Fibroblast of mammary gland (primary cell): ENCODE results near the gene MEGF6.

Experiments used
- DNase-seq: peaks from one replicate; pipeline ENCODE4 v3.0.0-alpha.2; 2010; ENCODE audit warnings: low read depth
- H3K4me3 ChIP-seq: 2 replicates; pipeline ENCODE4 v1.5.1; 2011; ENCODE audit warnings: low read depth, mild to moderate bottlenecking, low read length, moderate library complexity; ENCODE audit not compliant: control insufficient read depth
- TF ChIP-seq, protein P1 (sequence below): conservative IDR thresholded peaks from 2 replicates; pipeline ENCODE4 v1.5.1; 2011; ENCODE audit warnings: low read depth, low read length, inconsistent platforms; ENCODE audit not compliant: control insufficient read depth, insufficient read depth

The MEGF6 gene

DNA sequence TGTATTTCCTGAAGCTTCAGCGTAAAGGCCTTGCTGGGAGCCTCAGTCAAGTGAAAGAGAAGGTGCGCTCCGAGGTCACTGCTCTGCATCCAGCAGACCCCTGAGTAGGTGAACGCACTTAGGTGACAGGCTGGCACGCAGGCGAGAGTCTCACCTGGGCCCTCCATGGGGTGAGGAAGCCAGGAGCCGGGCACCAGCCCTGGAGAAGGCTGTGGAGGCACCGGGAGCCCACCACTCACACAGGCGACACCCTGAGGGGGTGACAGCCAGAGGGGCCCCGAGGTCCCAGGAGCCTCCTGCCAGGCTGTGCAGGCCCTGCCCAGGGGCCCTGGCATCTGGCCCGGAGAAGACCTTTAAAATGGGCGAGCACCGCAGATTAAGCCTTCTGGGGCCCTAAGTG, 89.2 kb downstream of the MEGF6 start:
- no peak overlapping the region for H3K4me3 ChIP-seq
- TF ChIP-seq, protein P1, sequence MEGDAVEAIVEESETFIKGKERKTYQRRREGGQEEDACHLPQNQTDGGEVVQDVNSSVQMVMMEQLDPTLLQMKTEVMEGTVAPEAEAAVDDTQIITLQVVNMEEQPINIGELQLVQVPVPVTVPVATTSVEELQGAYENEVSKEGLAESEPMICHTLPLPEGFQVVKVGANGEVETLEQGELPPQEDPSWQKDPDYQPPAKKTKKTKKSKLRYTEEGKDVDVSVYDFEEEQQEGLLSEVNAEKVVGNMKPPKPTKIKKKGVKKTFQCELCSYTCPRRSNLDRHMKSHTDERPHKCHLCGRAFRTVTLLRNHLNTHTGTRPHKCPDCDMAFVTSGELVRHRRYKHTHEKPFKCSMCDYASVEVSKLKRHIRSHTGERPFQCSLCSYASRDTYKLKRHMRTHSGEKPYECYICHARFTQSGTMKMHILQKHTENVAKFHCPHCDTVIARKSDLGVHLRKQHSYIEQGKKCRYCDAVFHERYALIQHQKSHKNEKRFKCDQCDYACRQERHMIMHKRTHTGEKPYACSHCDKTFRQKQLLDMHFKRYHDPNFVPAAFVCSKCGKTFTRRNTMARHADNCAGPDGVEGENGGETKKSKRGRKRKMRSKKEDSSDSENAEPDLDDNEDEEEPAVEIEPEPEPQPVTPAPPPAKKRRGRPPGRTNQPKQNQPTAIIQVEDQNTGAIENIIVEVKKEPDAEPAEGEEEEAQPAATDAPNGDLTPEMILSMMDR = no peak
- DNase-seq = no peak

DNA sequence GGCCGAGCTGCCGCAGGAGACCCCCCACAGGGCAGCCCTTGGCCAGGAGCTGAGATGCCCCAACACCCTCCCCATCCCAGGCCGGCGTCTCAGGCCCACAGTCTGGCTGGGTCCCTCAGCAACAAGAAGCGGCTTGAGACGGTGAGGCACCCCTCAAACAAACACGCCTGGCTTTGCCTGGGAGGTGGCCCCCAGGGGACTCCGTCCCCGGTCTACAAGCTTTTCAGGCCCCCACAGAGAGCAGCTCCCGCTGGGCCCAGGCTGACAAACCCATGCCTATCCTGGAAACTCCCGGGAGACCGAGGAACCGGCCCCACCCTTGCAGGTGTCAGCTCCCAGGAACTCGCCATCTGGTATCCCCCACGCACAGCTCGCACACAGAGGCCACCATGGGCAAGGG, 89.9 kb downstream of the MEGF6 start:
- DNase-seq = no peak
- no peak overlapping the region for H3K4me3 ChIP-seq
- TF ChIP-seq, protein P1 = no peak

DNA sequence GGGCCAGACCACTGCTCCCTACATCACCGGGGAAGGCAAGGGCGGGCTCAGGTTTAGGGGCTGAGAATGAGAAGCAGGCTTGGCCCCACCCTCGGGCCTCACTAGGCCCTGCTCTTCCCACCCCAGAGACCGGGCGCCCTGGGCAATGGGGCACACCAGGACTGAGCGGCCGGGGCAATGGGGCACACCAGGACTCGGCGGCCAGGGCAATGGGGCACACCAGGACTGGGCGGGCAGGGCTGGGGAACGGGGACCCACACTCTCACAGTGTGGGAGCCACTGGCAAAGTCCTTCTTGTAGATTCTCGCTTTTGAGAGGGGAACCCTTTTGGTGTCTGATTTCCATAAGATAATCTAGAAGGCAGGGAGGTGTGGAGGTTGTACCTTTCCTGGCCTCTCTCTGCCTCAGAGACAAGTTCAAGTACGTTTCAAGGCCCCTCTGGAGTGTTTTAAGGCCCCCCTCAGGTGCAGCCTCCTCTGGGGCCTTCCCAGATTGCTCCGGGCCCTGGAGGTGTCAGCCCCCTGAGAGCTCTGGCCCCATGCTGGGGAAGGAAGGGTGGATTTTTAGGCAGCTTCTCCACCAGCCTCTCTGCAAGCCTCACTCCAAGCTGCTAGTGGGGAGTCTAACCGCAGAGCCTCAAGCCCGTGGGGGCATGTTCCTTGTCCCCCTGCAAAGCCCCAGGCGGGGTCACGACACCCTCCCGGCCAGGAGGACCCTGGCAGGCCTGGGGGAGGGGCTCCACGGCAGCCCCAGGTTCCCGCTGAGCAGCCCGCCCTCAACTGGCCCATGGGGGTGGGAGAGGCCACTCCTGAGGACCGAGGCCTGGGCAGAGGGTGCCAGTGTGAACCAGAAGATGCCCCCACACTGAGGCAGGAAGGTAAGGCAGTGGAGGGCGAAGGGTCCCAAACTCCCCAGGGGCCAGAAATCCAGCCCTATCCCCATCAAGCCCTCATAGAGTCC, 90.6 kb downstream of the MEGF6 start:
- no peak for DNase-seq
- no peak overlapping the region for H3K4me3 ChIP-seq
- TF ChIP-seq, protein P1 = no peak

DNA sequence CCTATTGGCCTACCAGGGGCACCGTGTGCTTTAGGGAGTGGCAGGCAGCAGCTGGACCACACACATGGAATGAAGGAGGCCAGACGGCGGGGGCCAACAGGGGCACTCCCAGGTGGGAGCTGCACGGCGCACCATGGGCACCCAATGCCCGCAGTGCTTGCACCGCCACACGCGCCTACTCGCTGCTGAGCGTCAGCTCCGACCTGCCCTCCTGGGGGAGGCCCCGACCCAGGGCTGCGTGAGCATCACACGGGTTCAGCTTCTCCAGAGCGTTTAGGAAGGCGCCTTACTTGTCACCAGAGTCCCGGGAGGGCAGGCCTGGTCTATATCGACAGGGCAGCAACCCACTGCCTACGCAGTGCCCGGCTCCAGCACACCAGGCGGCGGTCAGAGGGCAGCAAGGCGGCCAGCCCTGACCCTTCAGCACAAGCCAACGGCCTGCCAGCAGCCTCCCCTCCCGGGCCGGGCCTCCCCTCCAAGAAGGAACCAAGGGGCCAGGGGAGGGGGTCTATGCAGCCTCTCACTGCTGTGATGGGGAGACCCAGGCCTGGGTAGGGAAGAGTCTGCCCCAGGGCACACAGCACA, 91.9 kb downstream of the MEGF6 start:
- no peak overlapping the region for H3K4me3 ChIP-seq
- TF ChIP-seq, protein P1 = no peak
- DNase-seq = no peak

DNA sequence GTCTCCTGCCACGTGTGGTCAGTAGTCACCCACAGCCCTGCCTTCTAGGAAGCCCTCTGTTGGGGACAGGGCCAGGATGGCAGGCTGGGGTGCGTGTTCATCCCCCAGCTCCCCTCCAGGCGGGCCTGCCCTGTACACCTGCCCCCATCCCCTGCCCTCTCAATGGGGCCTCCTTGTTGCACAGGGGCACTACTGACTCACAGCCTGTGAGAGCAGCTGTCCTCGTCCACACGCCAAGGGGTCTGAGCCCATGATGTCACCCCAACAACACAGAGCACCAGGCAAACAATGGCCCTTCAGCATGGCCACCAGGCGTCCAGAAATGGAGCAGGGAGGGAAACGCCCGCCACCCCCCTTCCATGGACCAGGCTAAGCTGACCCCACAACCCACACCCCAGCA, 92.6 kb downstream of the MEGF6 start:
- no peak for DNase-seq
- TF ChIP-seq, protein P1 = no peak
- no peak overlapping the region for H3K4me3 ChIP-seq

DNA sequence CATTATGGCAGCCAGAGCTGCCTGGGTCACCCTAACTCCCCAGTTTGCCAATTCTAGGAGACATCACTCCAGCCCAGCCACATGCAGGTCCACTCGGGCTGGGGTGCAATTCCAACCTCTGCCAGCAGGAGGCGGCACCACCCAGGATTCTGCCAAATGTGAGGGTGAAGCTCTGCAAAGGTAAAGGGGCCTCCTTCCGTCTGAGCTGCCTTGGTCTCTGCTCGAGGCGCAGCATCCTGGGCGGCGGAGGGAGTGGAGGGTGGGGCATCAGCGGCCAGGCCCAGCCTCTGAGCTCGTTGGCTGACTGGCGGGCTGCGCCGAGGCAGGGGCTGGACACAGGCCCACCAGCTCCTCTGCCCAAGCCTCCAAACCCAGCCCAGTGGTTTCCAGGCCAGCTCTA, 93.1 kb downstream of the MEGF6 start:
- no peak overlapping the region for H3K4me3 ChIP-seq
- TF ChIP-seq, protein P1 = peak; percentile 52
- no peak for DNase-seq
